IMR-90 (cell line): ENCODE measurements around the gene LANCL3. TPM values are rescaled to one million over a fixed set of nuclear protein-coding genes. Genes with fewer than 3 reads are reported as not detected.

Experiments
- ATAC-seq: fragments of 200-7000 bp; cut with Tn5 transposase; 2 replicates; pipeline ENCODE4 v1.9.1; 2020; ENCODE audit warnings: low read depth, mild to moderate bottlenecking, moderate library complexity
- BruUV-seq: library from RNA; stranded (reverse); fragments of 400-500 nt; replicated peaks from 2 replicates; lab custom pipeline; 2021; lab: Mats Ljungman, UMichigan
- CTCF ChIA-PET: fragments of 300-600 bp; formaldehyde crosslinking; extraction: SDS; loops from one replicate; lab custom pipeline; 2021; ENCODE audit warnings: antibody characterized with exemption; lab: Yijun Ruan, JAX
- POLR2A ChIA-PET: fragments of 300-600 bp; sonication (Branson Sonifier 250); formaldehyde crosslinking; loops from one replicate; lab custom pipeline; 2022; ENCODE audit warnings: antibody characterized with exemption; ENCODE audit not compliant: unreplicated experiment; lab: Charles Lee
- DNase-seq: peaks from one replicate; pipeline ENCODE4 v3.0.0; 2013
- H2AFZ ChIP-seq: replicated peaks from 2 replicates; pipeline ENCODE3; 2013; ENCODE audit warnings: low read length, mild to moderate bottlenecking; ENCODE audit not compliant: poor library complexity
- H2AK5ac ChIP-seq: 2 replicates; pipeline ENCODE4 v1.6.1; 2013; ENCODE audit warnings: low read depth, low read length, inconsistent platforms
- H2AK9ac ChIP-seq: replicated peaks from 2 replicates; pipeline ENCODE3; 2013; ENCODE audit warnings: mild to moderate bottlenecking, low read depth, low read length, moderate library complexity; ENCODE audit not compliant: poor library complexity
- H2BK120ac ChIP-seq: 2 replicates; pipeline ENCODE4 v1.6.1; 2013; ENCODE audit warnings: low read depth, low read length, inconsistent platforms
- H2BK15ac ChIP-seq: 3 replicates; pipeline ENCODE4 v1.6.1; 2013; ENCODE audit warnings: low read depth, low read length, inconsistent platforms
- H2BK20ac ChIP-seq: 2 replicates; pipeline ENCODE4 v1.6.1; 2013; ENCODE audit warnings: low read depth, mild to moderate bottlenecking, inconsistent platforms, low read length, moderate library complexity
- H2BK5ac ChIP-seq: 2 replicates; pipeline ENCODE4 v1.6.1; 2013; ENCODE audit warnings: mild to moderate bottlenecking, low read depth, low read length, inconsistent platforms; ENCODE audit not compliant: poor library complexity, severe bottlenecking
- H3K14ac ChIP-seq: replicated peaks from 2 replicates; pipeline ENCODE4 v1.6.1; 2013; ENCODE audit warnings: low read depth, low read length, inconsistent platforms
- H3K18ac ChIP-seq: 2 replicates; pipeline ENCODE4 v1.6.1; 2013; ENCODE audit warnings: low read depth, low read length, control low read depth
- H3K23ac ChIP-seq: 2 replicates; pipeline ENCODE4 v1.6.1; 2013; ENCODE audit warnings: low read depth, low read length, inconsistent platforms
- H3K27ac ChIP-seq: 2 replicates; pipeline ENCODE4 v1.5.1; 2013; ENCODE audit warnings: mild to moderate bottlenecking, control low read depth, low read length; ENCODE audit not compliant: insufficient read depth
- H3K27me3 ChIP-seq: 2 replicates; pipeline ENCODE4 v1.6.1; 2013; ENCODE audit warnings: low read length; ENCODE audit not compliant: control insufficient read depth, insufficient read depth
- H3K36me3 ChIP-seq: 2 replicates; pipeline ENCODE4 v1.6.1; 2013; ENCODE audit warnings: low read length, mixed read lengths; ENCODE audit not compliant: control insufficient read depth, insufficient read depth
- H3K4ac ChIP-seq: 2 replicates; pipeline ENCODE4 v1.6.1; 2013; ENCODE audit warnings: low read depth, low read length, inconsistent platforms
- H3K4me1 ChIP-seq: 2 replicates; pipeline ENCODE4 v1.6.1; 2013; ENCODE audit warnings: low read length, mixed read lengths; ENCODE audit not compliant: control insufficient read depth, insufficient read depth
- H3K4me2 ChIP-seq: 2 replicates; pipeline ENCODE4 v1.6.1; 2013; ENCODE audit warnings: low read depth, mild to moderate bottlenecking, control low read depth, low read length, moderate library complexity
- H3K4me3 ChIP-seq: 2 replicates; pipeline ENCODE4 v1.5.1; 2013; ENCODE audit warnings: low read depth, mild to moderate bottlenecking, control low read depth, low read length, moderate library complexity; ENCODE audit not compliant: insufficient read depth
- H3K56ac ChIP-seq: 2 replicates; pipeline ENCODE4 v1.6.1; 2013; ENCODE audit warnings: low read length, inconsistent platforms; ENCODE audit not compliant: insufficient read depth; ENCODE audit errors: extremely low read depth
- H3K79me1 ChIP-seq, 2 experiments: 2 replicates each; pipeline ENCODE4 v1.6.1; 2013; ENCODE audit warnings: low read length in 2 of 2, inconsistent platforms in 1 of 2, low read depth in 1 of 2
- H3K9ac ChIP-seq: 2 replicates; pipeline ENCODE4 v1.6.1; 2013; ENCODE audit warnings: low read depth, low read length, control low read depth
- H3K9me1 ChIP-seq: 2 replicates; pipeline ENCODE4 v1.6.1; 2013; ENCODE audit warnings: low read length, inconsistent platforms; ENCODE audit not compliant: insufficient read depth
- H3K9me3 ChIP-seq: 2 replicates; pipeline ENCODE4 v1.6.1; 2013; ENCODE audit warnings: low read length; ENCODE audit not compliant: control insufficient read depth, insufficient read depth
- H4K20me1 ChIP-seq: 2 replicates; pipeline ENCODE4 v1.6.1; 2013; ENCODE audit warnings: low read length, inconsistent platforms; ENCODE audit not compliant: insufficient read depth
- H4K5ac ChIP-seq: 2 replicates; pipeline ENCODE4 v1.6.1; 2013; ENCODE audit warnings: mild to moderate bottlenecking, low read depth, low read length, control low read depth
- H4K8ac ChIP-seq, 2 experiments: 2 replicates each; pipeline ENCODE4 v1.6.1; 2013; ENCODE audit warnings: low read depth in 2 of 2, low read length in 2 of 2, control low read depth in 1 of 2, inconsistent platforms in 1 of 2
- H4K91ac ChIP-seq: 2 replicates; pipeline ENCODE4 v1.6.1; 2013; ENCODE audit warnings: low read depth, low read length, inconsistent platforms; ENCODE audit not compliant: insufficient read depth
- BHLHE40 ChIP-seq: fragments of 150-350 bp; IDR thresholded peaks from 2 replicates; pipeline ENCODE4 v1.6.1; 2016; ENCODE audit warnings: mild to moderate bottlenecking, low read depth, low read length
- ELK1 ChIP-seq: fragments of 150-350 bp; IDR thresholded peaks from 2 replicates; pipeline ENCODE4 v1.6.1; 2016; ENCODE audit warnings: low read depth, mild to moderate bottlenecking, low read length, moderate library complexity, borderline replicate concordance
- MAFK ChIP-seq: IDR thresholded peaks from 2 replicates; pipeline ENCODE4 v1.6.1; 2012; ENCODE audit warnings: low read depth, low read length, improper control_type of control experiment
- MAZ ChIP-seq: IDR thresholded peaks from 2 replicates; pipeline ENCODE4 v1.6.1; 2012; ENCODE audit warnings: low read depth, mild to moderate bottlenecking, low read length, improper control_type of control experiment, moderate library complexity, borderline replicate concordance
- WGBS, 2 experiments: methylation state at CpG; one replicate each; pipeline versions ENCODE4 v1.1.5 to v1.1.7; 2013; ENCODE audit warnings: missing lambda C conversion rate in 2 of 2; ENCODE audit not compliant: insufficient read length in 1 of 2; ENCODE audit errors: extremely low coverage in 2 of 2; 5-methylcytosine and 5-hydroxymethylcytosine counted together
- dilution Hi-C: fragments of 300-500 bp; cut with HindIII; formaldehyde crosslinking; loops from one replicate; pipeline ENCODE4 v1.14.3; 2018; ENCODE audit warnings: low sequenced_read_pairs; ENCODE audit not compliant: unreplicated experiment
- in situ Hi-C: fragments of 300-500 bp; cut with MboI; formaldehyde crosslinking; loops from 3 replicates; pipeline ENCODE4 v1.14.3; 2019; ENCODE audit warnings: low sequenced_read_pairs, inconsistent platforms, mixed read lengths
- intact Hi-C: fragments of 100-400 bp; cut with micrococcal nuclease; formaldehyde crosslinking; loops from 2 replicates; pipeline ENCODE4 v1.10.0; 2022
- polyA plus RNA-seq, 3 experiments: library from polyadenylated mRNA; depleted of rRNA; stranded (reverse); fragments of >200 nt; gene quantifications; 2 replicates each; pipeline ENCODE4 v1.2.3, GENCODE V29; 2012; ENCODE audit warnings: low replicate concordance in 1 of 3
- total RNA-seq: library from RNA; depleted of rRNA; stranded (reverse); fragments of >200 nt; gene quantifications from 2 replicates; pipeline ENCODE4 v1.2.3, GENCODE V29; 2012

LANCL3 gene
- total and polyA plus RNA-seq, 2 of the 4 experiments (the other 2 are of a cell fraction), result not detected

- Histone ChIP-seq H3K27me3 (peaks cover 4% of the 10 kb centered on the region), H4K91ac (no peak overlapping the region), H2BK5ac (no peak overlapping the region), H2BK20ac (no peak overlapping the region), H3K56ac (no peak overlapping the region), H2AFZ (no peak overlapping the region), H3K18ac (no peak overlapping the region), H3K23ac (no peak overlapping the region), H3K4ac (no peak overlapping the region), H2AK9ac (no peak overlapping the region), H2AK5ac (no peak overlapping the region), H3K4me2 (no peak overlapping the region), H2BK120ac (no peak overlapping the region), H4K5ac (no peak overlapping the region), H3K36me3 (no peaks in the 10 kb centered on the region), H3K9me1 (no peaks in the 10 kb centered on the region), H2BK15ac (no peak overlapping the region), H4K20me1 (no peaks in the 10 kb centered on the region), H3K4me1 (no peaks in the 10 kb centered on the region), H3K4me3 (no peak overlapping the region), H4K8ac (no peak overlapping the region), H3K79me1 (no peaks in the 10 kb centered on the region), H3K9me3 (no peaks in the 10 kb centered on the region), H3K27ac (no peak overlapping the region), H3K9ac (no peak overlapping the region), H3K14ac (no peak overlapping the region)
- no CpG with 5 or more reads among the region's 2 CpGs for WGBS, 2 experiments
- intact Hi-C loops (no loop called here), dilution Hi-C loops (no loop called here), in situ Hi-C loops (no loop called here)
- POLR2A ChIA-PET, result no interaction called here
- no peak for ATAC-seq
- CTCF ChIA-PET, result no interaction called here
- BruUV-seq, result no TSS peak
- no peak for TF ChIP-seq MAZ
- no peak for TF ChIP-seq MAFK
- no peak for TF ChIP-seq ELK1
- no peak for TF ChIP-seq BHLHE40
- no peak for DNase-seq
These were observed 28.3 kb downstream of the LANCL3 start for GRCh38 chrX:37599729-37600128.
